Measurements from ENCODE around the gene SMPD1.

Gene SMPD1

GRCh38 chr11:6365659-6366058 is 24.6 kb upstream of the SMPD1 start:
- no peak overlapping the region for H3K27ac ChIP-seq
- TF ChIP-seq ZFX (IDR thresholded peaks at IDR 0.05) = no peak
- TF ChIP-seq CTCF (conservative IDR thresholded peaks at IDR 0.05) = no peak

GRCh38 chr11:6371825-6372224 is 18.4 kb upstream of the SMPD1 start:
- H3K27ac ChIP-seq = no peak overlapping the region
- no peak for TF ChIP-seq ZFX (IDR thresholded peaks at IDR 0.05)
- TF ChIP-seq CTCF (conservative IDR thresholded peaks at IDR 0.05) = no peak

GRCh38 chr11:6377902-6378639 is 12.2 kb upstream of the SMPD1 start:
- no peak overlapping the region for H3K27ac ChIP-seq
- TF ChIP-seq ZFX (IDR thresholded peaks at IDR 0.05) (no peak), CTCF (conservative IDR thresholded peaks at IDR 0.05) (no peak)

- no peak for TF ChIP-seq CTCF (conservative IDR thresholded peaks at IDR 0.05)
- TF ChIP-seq ZFX (IDR thresholded peaks at IDR 0.05) = no peak
- H3K27ac ChIP-seq = no peak overlapping the region
Observed at GRCh38 chr11:6378640-6378989, 11.7 kb upstream of the SMPD1 start.

GRCh38 chr11:6385046-6385777 is 5.1 kb upstream of the SMPD1 start:
- H3K27ac ChIP-seq = no peak overlapping the region
- no peak for TF ChIP-seq CTCF (conservative IDR thresholded peaks at IDR 0.05)

GRCh38 chr11:6387811-6388599 is 2.3 kb upstream of the SMPD1 start:
- no peak overlapping the region for H3K27ac ChIP-seq

More at GRCh38 chr11:6387811-6388599, 2.3 kb upstream of the SMPD1 start:
- TF ChIP-seq ZFX (IDR thresholded peaks at IDR 0.05) = no peak
- TF ChIP-seq CTCF (conservative IDR thresholded peaks at IDR 0.05) = no peak
